ENCODE measurements around the gene CD58.

The CD58 gene

GRCh38 chr1:116472431-116472961 is 98.3 kb downstream of the CD58 start:
- DNase-seq = peak in 2 of 51 donors; percentile 13 to 14

GRCh38 chr1:116471241-116471640 is 99.6 kb downstream of the CD58 start:
- DNase-seq = no peak

- no peak for DNase-seq
Measured at GRCh38 chr1:116470671-116471070, 100.2 kb downstream of the CD58 start.

- DNase-seq = no peak
Measured at GRCh38 chr1:116466810-116467557, 103.8 kb downstream of the CD58 start.

GRCh38 chr1:116465845-116466685 is 104.8 kb downstream of the CD58 start:
- no peak for DNase-seq

GRCh38 chr1:116465477-116465844 is 105.4 kb downstream of the CD58 start:
- no peak for DNase-seq

Data from hypothalamus (tissue), 51 donors.